IPS-20b (cell line): Measurements from ENCODE around the gene SSH2.

Experiments
- H3K27ac ChIP-seq: one replicate; pipeline ENCODE4 v1.5.1; 2013; ENCODE audit warnings: low read length
- H3K27me3 ChIP-seq: 2 replicates; pipeline ENCODE4 v1.6.1; 2013; ENCODE audit warnings: mild to moderate bottlenecking, low read length, inconsistent platforms; ENCODE audit not compliant: insufficient read depth
- H3K36me3 ChIP-seq: 2 replicates; pipeline ENCODE4 v1.6.1; 2013; ENCODE audit warnings: low read depth, mild to moderate bottlenecking, inconsistent platforms, low read length, moderate library complexity; ENCODE audit not compliant: insufficient read depth
- H3K4me1 ChIP-seq: 2 replicates; pipeline ENCODE4 v1.6.1; 2013; ENCODE audit warnings: mild to moderate bottlenecking, control low read depth, inconsistent platforms, low read length, moderate library complexity; ENCODE audit not compliant: insufficient read depth
- H3K4me3 ChIP-seq: 2 replicates; pipeline ENCODE4 v1.5.1; 2013; ENCODE audit warnings: mild to moderate bottlenecking, low read length, inconsistent platforms
- H3K9ac ChIP-seq: 2 replicates; pipeline ENCODE4 v1.6.1; 2013; ENCODE audit warnings: low read depth, mild to moderate bottlenecking, inconsistent platforms, low read length, moderate library complexity
- H3K9me3 ChIP-seq: 2 replicates; pipeline ENCODE4 v1.6.1; 2013; ENCODE audit warnings: mild to moderate bottlenecking, low read depth, low read length, inconsistent platforms; ENCODE audit not compliant: insufficient read depth

The SSH2 gene

DNA sequence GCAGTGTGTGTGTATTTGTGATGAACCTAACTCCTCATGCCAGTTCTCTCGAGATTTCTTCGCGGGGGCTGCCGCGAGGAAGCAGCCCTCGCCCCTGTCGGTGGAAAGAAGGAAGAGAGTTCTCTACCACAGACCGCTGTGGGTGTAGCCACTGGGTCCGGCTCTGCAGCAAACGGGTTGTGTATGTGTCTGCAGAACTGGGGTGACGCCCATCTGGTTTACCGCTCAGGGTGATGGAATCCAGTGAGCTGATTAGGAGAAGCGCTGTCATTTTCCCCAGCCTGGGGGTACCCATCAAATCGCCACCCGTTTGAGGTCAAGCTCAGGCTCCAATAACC, 315.0 kb downstream of the SSH2 start:
- Histone ChIP-seq H3K4me3 (peak overlapping the region; percentile 69; the same call in 1 of the 2 replicates), H3K4me1 (peaks cover 22% of the 10 kb centered on the region), H3K9me3 (no peaks in the 10 kb centered on the region), H3K27ac (no peak overlapping the region), H3K9ac (no peak overlapping the region), H3K36me3 (no peaks in the 10 kb centered on the region), H3K27me3 (peaks cover 78% of the 10 kb centered on the region)

DNA sequence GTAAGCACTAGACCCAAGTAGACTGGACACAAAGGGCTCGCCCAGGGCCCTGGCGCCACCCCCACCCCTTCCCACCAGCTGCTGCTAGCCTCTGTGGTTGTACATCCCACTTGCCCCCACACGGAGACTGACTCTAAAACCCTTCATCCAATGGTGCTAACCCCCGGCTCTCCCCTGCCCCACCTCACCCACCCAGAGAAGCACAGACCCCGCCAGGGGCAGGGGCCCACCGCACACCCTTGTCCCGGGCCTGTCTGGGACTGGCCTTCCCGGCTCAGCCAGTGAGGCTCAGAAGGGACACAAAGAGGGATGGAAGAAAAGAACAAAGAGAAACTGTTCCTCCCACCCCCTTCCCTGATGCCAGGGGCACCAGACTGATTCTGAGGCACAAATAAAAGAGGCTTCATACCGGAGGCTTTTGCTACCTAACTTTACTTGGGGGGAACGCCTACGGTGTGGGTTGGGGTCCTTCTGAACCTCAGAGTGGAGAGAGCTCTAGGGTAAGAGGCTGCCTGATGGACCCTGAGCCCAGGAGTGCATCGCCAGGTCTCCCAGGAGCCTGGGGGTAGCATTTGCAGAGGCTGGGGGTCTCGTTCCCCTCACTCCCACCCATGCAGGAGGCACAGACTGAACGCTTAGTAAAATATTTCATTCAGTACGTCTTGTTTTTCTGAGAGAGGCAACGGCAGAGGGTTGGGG, 315.5 kb downstream of the SSH2 start:
- no peaks in the 10 kb centered on the region for H3K9me3 ChIP-seq
- peaks cover 18% of the 10 kb centered on the region; the same call in 1 of the 2 replicates for H3K4me1 ChIP-seq
- peaks cover 73% of the 10 kb centered on the region for H3K27me3 ChIP-seq
- no peak overlapping the region for H3K4me3 ChIP-seq
- H3K9ac ChIP-seq, result no peak overlapping the region
- no peak overlapping the region for H3K27ac ChIP-seq
- H3K36me3 ChIP-seq, result no peaks in the 10 kb centered on the region

DNA sequence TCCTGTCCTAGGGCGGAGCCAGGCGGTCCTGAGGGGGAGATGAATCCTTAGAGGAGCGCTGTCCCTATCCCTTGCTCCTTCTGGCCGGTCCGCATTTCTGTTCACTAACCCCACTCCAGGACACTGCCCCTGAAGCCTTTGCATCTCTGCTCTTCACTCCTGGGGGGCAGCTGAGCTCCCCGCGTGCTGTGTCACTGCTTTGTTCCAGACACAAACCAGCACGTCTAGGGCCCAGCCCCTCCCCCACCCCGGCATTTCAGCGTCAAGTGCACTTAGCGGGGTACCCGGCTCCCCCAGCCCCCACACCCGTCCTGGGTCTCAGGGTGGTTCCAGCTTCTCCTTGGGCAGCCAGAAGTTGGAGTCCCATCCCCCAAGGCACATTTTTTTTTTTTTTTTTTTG, 316.2 kb downstream of the SSH2 start:
- H3K27me3 ChIP-seq, result peaks cover 66% of the 10 kb centered on the region
- H3K9ac ChIP-seq, result no peak overlapping the region
- no peak overlapping the region for H3K27ac ChIP-seq
- no peaks in the 10 kb centered on the region for H3K36me3 ChIP-seq
- peak overlapping the region; percentile 52 for H3K4me3 ChIP-seq
- H3K9me3 ChIP-seq, result no peaks in the 10 kb centered on the region
- H3K4me1 ChIP-seq, result peaks cover 18% of the 10 kb centered on the region; the same call in 1 of the 2 replicates

DNA sequence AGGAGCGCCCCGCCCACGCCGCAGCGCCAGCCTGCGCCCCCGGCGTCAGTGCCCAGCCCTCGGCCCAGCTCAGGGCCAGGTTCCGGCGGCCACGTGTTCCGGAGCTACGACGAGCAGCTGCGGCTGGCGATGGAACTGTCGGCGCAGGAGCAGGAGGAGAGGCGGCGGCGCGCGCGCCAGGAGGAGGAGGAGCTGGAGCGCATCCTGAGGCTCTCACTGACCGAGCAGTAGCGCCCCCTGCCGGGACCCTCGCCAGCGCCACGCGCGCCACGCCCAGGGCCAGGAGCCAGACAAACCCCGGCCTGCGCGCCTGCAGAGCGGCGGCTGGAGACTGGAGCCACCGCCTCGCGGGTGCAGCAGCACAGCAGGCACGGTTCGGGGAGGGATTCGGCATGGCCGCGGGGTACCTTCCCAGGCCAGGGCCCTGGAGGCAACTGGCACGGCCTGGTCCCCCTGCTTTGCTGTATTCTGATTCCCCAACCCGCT, 316.6 kb downstream of the SSH2 start:
- Histone ChIP-seq H3K36me3 (no peaks in the 10 kb centered on the region), H3K9me3 (no peaks in the 10 kb centered on the region), H3K4me3 (peak overlapping the region; percentile 52), H3K27me3 (peaks cover 62% of the 10 kb centered on the region), H3K27ac (no peak overlapping the region), H3K4me1 (peaks cover 14% of the 10 kb centered on the region; the same call in 1 of the 2 replicates), H3K9ac (no peak overlapping the region)

DNA sequence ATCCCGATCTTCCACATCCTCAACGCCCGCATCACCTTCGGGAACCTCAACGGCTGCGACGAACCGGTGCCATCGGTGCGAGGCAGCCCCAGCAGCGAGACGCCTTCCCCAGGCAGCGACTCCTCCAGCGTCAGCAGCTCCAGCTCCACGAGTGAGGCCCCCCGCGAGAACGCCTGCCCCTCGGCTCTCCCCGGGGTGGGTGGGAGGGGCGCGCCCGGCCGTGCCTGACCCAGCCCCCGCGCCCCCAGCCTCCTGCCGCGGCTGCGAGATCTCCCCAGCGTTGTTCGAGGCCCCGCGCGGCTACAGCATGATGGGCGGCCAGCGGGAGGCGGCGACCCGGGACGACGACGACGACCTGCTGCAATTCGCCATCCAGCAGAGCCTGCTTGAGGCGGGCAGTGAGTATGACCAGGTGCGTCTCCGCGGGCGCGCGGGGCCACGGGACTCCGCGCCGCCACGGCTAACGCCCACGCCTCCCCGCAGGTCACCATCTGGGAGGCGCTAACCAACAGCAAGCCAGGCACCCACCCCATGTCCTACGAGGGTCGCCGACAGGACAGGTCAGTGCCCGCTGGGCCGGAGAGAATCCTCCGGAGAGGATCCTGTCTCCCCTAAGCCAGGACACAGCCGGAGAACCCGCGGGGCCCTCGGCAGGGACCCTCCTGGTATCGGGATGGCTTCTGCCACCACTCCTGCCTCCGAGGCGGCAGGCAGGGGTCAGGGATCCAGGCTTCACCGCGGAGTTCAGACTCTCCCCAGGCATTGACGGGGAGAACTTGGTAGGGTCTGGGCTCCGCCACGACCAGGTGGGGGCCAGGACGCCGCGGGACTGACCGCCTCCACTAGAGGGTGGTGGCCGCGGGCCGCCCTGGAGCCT, 317.4 kb downstream of the SSH2 start:
- peaks cover 54% of the 10 kb centered on the region for H3K27me3 ChIP-seq
- no peak overlapping the region for H3K27ac ChIP-seq
- H3K4me1 ChIP-seq, result peaks cover 12% of the 10 kb centered on the region; the same call in 1 of the 2 replicates
- no peaks in the 10 kb centered on the region for H3K9me3 ChIP-seq
- H3K9ac ChIP-seq, result no peak overlapping the region
- no peak overlapping the region; the same call in 1 of the 2 replicates for H3K4me3 ChIP-seq
- H3K36me3 ChIP-seq, result no peaks in the 10 kb centered on the region

DNA sequence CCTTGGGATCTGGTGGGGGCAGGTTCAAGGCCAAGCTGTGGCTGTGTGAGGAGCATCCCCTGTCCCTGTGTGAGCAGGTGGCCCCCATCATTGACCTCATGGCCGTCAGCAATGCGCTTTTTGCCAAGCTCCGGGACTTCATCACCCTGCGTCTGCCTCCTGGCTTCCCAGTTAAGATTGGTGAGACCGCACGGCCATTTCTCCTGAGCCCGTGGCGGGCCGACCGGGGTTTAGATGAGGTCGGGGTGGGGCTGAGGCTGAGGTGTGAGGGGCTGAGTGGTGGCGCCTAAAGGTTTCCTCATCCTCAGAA, 318.0 kb downstream of the SSH2 start:
- Histone ChIP-seq H3K9me3 (no peaks in the 10 kb centered on the region), H3K36me3 (no peaks in the 10 kb centered on the region), H3K4me3 (no peak overlapping the region), H3K9ac (no peak overlapping the region), H3K27me3 (peaks cover 48% of the 10 kb centered on the region), H3K4me1 (peaks cover 12% of the 10 kb centered on the region; the same call in 1 of the 2 replicates), H3K27ac (no peak overlapping the region)

DNA sequence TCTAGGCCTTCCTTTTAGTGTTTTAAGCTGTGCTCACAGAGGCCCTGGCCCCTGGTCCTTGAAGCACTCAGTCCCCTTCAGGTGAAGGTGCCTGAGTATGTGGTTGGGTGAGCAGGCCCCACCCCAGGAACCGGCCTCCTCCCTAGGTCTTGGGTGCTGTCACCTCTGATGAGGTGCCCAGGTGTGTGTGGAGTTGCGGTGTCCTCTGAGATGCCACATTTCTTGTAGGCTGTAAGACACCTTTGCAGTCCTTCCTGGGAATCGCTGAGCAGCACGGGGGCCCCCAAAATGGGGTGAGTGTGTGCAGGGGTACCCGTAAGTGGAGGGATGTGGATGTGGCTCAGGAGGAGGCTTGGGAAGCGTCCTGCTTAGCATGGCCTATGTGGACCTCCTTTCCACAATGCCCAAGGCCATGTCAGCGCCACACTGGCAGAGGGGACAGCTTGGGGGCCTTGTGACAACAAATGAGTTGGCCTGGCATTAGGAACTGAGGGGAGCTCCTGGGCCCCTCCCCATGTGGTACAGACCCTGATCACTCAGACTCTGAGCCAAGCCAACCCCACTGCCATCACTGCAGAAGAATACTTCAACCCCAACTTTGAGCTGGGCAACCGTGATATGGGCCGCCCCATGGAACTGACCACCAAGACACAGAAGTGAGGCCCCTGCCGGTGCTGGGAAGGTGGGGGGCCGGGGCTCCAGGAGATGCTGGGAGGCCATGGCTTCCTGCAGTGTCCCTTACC, 318.5 kb downstream of the SSH2 start:
- no peaks in the 10 kb centered on the region for H3K9me3 ChIP-seq
- no peak overlapping the region for H3K27ac ChIP-seq
- no peaks in the 10 kb centered on the region for H3K36me3 ChIP-seq
- no peak overlapping the region for H3K4me3 ChIP-seq
- peaks cover 12% of the 10 kb centered on the region; the same call in 1 of the 2 replicates for H3K4me1 ChIP-seq
- no peak overlapping the region for H3K9ac ChIP-seq
- H3K27me3 ChIP-seq, result peaks cover 43% of the 10 kb centered on the region

DNA sequence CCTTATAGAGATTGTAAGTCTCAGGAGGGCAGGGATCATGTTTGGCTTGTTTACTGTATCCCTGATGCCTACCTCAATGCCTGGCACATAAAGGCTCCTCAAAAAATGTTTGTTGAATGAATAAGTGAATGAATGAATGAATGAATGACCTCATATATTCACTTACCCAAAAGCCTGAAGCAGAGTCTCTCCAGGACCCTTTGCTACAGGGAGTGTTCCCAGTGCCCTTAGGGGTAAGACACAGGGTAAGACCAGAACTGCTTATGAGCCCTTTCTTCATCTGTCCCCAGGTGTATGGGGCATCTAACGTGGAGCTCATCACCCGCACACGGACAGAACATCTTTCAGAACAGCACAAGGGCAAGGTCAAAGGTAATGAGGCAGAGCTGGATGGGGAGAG, 319.6 kb downstream of the SSH2 start:
- H3K27ac ChIP-seq, result no peak overlapping the region
- H3K9me3 ChIP-seq, result no peaks in the 10 kb centered on the region
- H3K27me3 ChIP-seq, result peaks cover 32% of the 10 kb centered on the region
- peaks cover 8% of the 10 kb centered on the region; the same call in 1 of the 2 replicates for H3K4me1 ChIP-seq
- no peak overlapping the region for H3K9ac ChIP-seq
- H3K4me3 ChIP-seq, result no peak overlapping the region
- no peaks in the 10 kb centered on the region for H3K36me3 ChIP-seq

DNA sequence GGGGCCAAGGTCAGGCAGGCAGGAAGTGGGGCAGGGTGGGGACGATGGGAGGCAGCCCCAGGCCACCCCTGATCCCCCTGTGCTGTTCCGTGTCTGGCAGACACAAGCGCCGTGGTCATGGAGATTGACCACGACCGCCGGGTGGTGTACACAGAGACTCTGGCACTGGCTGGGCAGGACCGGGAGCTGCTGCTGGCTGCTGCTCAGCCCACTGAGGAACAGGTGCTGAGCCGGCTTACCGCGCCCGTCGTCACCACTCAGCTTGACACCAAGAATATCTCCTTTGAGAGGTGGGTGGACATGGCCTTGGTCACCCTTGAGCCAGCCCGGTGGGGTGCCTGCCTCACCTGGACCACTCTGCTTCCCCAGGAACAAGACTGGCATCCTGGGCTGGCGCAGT, 321.0 kb downstream of the SSH2 start:
- Histone ChIP-seq H3K9me3 (no peaks in the 10 kb centered on the region), H3K4me3 (no peak overlapping the region), H3K27ac (no peak overlapping the region), H3K9ac (no peak overlapping the region), H3K4me1 (peaks cover 3% of the 10 kb centered on the region; the same call in 1 of the 2 replicates), H3K27me3 (peaks cover 18% of the 10 kb centered on the region), H3K36me3 (no peaks in the 10 kb centered on the region)

DNA sequence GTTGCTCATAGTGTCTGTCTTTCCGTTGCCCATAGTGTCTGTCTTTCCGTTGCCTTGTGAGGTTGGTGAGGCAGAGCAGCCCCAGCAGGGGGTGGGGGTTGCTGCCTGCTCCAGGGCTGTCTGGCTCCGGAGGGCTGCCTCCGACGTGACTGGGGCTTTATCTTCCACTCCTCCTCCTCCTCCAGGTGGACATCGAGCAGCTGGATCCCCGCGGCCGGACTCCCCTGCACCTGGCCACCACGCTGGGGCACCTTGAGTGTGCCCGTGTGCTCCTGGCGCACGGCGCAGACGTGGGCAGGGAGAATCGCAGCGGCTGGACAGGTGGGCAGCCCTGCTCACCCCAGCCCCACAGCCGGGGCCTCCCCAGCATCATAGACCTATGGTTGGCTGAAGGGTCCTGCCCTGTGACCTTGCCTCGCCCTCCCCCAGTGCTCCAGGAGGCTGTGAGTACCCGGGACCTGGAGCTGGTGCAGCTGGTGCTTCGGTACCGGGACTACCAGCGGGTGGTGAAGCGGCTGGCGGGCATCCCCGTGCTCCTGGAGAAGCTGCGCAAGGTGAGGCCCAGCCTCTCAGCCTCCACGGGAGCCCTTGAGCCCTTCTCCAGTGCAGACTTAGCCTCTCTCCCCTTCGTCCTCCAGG, 322.4 kb downstream of the SSH2 start:
- Histone ChIP-seq H3K27me3 (peaks cover 8% of the 10 kb centered on the region), H3K4me1 (no peaks in the 10 kb centered on the region), H3K9me3 (no peaks in the 10 kb centered on the region), H3K4me3 (no peak overlapping the region), H3K9ac (no peak overlapping the region), H3K36me3 (no peaks in the 10 kb centered on the region), H3K27ac (no peak overlapping the region)

DNA sequence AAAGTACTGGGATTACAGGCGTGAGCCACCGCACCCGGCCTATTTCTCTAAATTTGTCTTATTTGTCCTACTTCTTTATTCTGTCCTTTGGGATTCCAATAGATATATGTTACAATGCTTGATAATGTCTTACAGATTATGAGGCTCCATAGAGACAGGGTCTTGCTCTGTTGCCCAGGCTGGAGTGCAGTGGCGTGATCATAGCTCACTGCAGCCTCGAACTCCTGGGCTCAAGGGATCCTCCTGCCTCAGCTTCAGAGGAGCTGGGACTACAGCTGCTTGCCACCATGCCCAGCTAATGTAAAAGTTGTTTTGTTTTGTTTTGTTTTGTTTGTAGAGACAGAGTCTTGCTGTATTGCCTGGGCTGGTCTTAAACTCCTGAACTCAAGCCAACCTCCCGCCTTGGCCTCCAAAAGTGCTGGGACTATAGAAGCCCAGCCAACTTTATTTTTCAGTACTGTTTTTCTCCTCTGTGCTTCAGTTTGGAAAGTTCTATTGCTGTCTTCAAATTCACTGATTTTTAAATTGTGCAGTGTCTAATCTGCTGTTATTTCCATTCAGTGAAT, 326.8 kb downstream of the SSH2 start:
- Histone ChIP-seq H3K4me1 (no peaks in the 10 kb centered on the region), H3K9me3 (no peaks in the 10 kb centered on the region), H3K36me3 (no peaks in the 10 kb centered on the region), H3K27me3 (no peaks in the 10 kb centered on the region), H3K4me3 (no peak overlapping the region), H3K27ac (no peak overlapping the region), H3K9ac (no peak overlapping the region)
